ENCODE results near the gene SMYD3.

GRCh38 chr1:245939756-245940345 lies 567.2 kb downstream of the SMYD3 start:
- TF ChIP-seq POLR2A (IDR thresholded peaks at IDR 0.05; ENCODE audit: low read length) (no peak), GATA1 (IDR thresholded peaks at IDR 0.05; ENCODE audit: low read depth, low read length) (no peak)
